Measurements from ENCODE around the gene TET2.

DNA sequence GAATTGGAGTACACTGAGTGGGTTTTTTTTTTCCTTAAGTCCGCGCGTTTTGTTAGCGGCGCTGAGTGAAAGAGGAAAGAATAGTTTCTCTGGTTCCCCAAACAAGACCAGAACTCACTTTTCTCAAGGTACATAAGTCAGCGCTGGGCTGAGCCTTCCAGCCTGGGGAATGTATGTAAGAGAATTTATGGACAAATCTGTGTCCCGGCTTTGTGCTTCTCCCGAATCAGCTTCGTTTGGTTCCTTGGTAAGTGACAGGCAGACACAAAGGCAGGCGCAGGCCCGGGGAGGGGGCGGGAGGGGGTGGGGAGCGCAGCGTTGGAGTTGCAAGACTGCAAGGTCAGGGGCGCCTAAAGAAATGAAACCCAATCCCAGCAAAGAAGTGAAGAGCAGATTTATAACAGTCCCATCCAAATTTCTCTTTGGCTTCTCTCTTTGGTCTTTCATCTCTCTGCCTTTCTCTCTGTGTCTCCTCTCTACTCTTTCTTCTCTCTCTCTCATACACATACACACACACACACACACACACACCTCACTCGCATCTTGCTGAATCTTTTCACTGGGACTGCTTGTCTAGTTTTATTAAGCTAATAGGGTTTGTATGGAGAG, 981 bp downstream of the TET2 start:
- TF ChIP-seq, protein P1, sequence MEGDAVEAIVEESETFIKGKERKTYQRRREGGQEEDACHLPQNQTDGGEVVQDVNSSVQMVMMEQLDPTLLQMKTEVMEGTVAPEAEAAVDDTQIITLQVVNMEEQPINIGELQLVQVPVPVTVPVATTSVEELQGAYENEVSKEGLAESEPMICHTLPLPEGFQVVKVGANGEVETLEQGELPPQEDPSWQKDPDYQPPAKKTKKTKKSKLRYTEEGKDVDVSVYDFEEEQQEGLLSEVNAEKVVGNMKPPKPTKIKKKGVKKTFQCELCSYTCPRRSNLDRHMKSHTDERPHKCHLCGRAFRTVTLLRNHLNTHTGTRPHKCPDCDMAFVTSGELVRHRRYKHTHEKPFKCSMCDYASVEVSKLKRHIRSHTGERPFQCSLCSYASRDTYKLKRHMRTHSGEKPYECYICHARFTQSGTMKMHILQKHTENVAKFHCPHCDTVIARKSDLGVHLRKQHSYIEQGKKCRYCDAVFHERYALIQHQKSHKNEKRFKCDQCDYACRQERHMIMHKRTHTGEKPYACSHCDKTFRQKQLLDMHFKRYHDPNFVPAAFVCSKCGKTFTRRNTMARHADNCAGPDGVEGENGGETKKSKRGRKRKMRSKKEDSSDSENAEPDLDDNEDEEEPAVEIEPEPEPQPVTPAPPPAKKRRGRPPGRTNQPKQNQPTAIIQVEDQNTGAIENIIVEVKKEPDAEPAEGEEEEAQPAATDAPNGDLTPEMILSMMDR (IDR thresholded peaks at IDR 0.05): no peak
- TF ChIP-seq TCF7L2 (IDR thresholded peaks at IDR 0.05; ENCODE audit: low read depth, low read length) (no peak), POLR2AphosphoS5 (IDR thresholded peaks at IDR 0.05; ENCODE audit: low read depth, low read length) (no peak), SIN3A (IDR thresholded peaks at IDR 0.05; ENCODE audit: borderline replicate concordance, insufficient read depth, low read depth, low read length) (no peak)
- TF ChIP-seq, protein P2, sequence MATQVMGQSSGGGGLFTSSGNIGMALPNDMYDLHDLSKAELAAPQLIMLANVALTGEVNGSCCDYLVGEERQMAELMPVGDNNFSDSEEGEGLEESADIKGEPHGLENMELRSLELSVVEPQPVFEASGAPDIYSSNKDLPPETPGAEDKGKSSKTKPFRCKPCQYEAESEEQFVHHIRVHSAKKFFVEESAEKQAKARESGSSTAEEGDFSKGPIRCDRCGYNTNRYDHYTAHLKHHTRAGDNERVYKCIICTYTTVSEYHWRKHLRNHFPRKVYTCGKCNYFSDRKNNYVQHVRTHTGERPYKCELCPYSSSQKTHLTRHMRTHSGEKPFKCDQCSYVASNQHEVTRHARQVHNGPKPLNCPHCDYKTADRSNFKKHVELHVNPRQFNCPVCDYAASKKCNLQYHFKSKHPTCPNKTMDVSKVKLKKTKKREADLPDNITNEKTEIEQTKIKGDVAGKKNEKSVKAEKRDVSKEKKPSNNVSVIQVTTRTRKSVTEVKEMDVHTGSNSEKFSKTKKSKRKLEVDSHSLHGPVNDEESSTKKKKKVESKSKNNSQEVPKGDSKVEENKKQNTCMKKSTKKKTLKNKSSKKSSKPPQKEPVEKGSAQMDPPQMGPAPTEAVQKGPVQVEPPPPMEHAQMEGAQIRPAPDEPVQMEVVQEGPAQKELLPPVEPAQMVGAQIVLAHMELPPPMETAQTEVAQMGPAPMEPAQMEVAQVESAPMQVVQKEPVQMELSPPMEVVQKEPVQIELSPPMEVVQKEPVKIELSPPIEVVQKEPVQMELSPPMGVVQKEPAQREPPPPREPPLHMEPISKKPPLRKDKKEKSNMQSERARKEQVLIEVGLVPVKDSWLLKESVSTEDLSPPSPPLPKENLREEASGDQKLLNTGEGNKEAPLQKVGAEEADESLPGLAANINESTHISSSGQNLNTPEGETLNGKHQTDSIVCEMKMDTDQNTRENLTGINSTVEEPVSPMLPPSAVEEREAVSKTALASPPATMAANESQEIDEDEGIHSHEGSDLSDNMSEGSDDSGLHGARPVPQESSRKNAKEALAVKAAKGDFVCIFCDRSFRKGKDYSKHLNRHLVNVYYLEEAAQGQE (IDR thresholded peaks at IDR 0.05; ENCODE audit: insufficient read depth in 1 of 2, low read depth in 2 of 2, low read length in 1 of 2): no peak

All from Panc1 (cell line).